Measurements from ENCODE around the gene TIMD4.
"Not testable (repeated sequence)": the region's sequence is repeated elsewhere in the genome, so short reads cannot be mapped to it uniquely, and the experiment has no call there.

TIMD4 gene

DNA sequence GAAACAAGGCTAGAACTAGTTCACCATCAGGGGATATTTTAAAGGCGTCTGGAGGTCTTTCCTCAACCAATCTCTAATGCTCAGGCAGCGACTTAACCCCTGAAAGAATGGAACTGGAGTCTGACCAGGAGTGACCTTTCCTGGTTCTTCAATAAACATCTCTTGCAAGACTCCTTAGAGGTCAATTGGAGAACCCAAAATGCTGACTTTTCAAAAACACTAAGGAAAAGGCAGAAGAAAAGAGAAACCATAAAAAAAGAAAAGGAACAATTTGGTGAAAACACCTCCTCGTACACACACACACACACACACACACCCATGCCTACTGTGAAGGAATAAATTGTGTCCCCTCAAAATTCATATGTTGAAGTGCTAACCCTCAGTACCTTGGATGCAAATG lies 12.3 kb downstream of the TIMD4 start:
- H3K4me3 ChIP-seq (ENCODE audit: low read length): no peak overlapping the region
- H3K27ac ChIP-seq (ENCODE audit: low read length): no peak overlapping the region
- no peaks in the 10 kb centered on the region for H3K36me3 ChIP-seq (ENCODE audit: insufficient read depth, low read depth, low read length)
- H3K9ac ChIP-seq (ENCODE audit: low read depth, low read length): no peak overlapping the region
- H3K4me1 ChIP-seq (ENCODE audit: insufficient read depth, low read length): no peaks in the 10 kb centered on the region
- H3K27me3 ChIP-seq (ENCODE audit: insufficient read depth, low read length): no peaks in the 10 kb centered on the region
- H3K9me3 ChIP-seq (ENCODE audit: insufficient read depth, low read depth, low read length): no peaks in the 10 kb centered on the region

DNA sequence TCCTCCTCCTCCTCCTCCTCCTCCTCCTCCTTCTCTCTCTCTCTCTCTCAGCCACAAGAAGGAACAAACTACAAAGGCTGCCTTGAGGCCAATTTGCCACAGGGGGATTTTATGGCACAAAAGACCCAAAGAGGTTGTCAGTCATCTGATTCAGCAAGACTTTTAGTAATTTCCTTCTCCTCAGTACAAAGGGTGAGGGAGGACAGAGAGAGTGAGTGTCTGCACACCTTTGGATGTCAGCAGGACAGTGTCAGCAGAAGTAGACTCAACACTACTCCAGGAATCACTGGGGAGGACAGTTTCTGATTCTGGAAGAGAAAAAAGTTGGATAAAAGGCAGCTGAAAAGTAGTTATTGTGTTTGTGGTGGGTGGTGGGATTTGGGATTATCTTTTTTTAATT lies 13.6 kb downstream of the TIMD4 start:
- no peaks in the 10 kb centered on the region for H3K36me3 ChIP-seq (ENCODE audit: insufficient read depth, low read depth, low read length)
- H3K9me3 ChIP-seq (ENCODE audit: insufficient read depth, low read depth, low read length): no peaks in the 10 kb centered on the region
- H3K27me3 ChIP-seq (ENCODE audit: insufficient read depth, low read length): no peaks in the 10 kb centered on the region
- H3K9ac ChIP-seq (ENCODE audit: low read depth, low read length): no peak overlapping the region
- H3K4me1 ChIP-seq (ENCODE audit: insufficient read depth, low read length): no peaks in the 10 kb centered on the region
- no peak overlapping the region for H3K4me3 ChIP-seq (ENCODE audit: low read length)
- H3K27ac ChIP-seq (ENCODE audit: low read length): no peak overlapping the region

DNA sequence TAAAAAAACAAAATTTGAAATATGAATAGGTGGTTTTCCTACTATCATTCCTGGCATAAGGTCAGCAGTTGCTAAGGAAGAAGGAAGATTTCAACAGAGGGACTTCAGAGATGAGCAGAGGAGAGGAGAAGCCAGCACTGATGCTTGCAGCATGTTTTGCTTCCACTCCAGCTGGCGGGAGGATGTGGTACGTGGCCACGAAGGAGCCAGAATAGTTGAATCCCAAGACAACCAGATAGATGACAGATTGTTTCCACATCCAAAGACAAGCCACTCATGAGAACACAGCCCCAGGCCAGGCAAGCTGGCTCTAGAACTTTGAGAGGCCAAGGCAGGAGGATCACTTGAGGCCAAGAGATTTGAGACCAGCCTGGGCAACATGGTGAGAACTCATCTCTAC lies 15.1 kb downstream of the TIMD4 start:
- Histone ChIP-seq H3K27ac (ENCODE audit: low read length) (no peak overlapping the region), H3K4me3 (ENCODE audit: low read length) (no peak overlapping the region), H3K27me3 (ENCODE audit: insufficient read depth, low read length) (no peaks in the 10 kb centered on the region), H3K4me1 (ENCODE audit: insufficient read depth, low read length) (no peaks in the 10 kb centered on the region), H3K9me3 (ENCODE audit: insufficient read depth, low read depth, low read length) (no peaks in the 10 kb centered on the region), H3K36me3 (ENCODE audit: insufficient read depth, low read depth, low read length) (no peaks in the 10 kb centered on the region), H3K9ac (ENCODE audit: low read depth, low read length) (no peak overlapping the region)

GRCh38 chr5:156942064-156942463 lies 21.0 kb downstream of the TIMD4 start:
- H3K9ac ChIP-seq (ENCODE audit: low read depth, low read length): peak overlapping the region; percentile 25; the same call in 1 of the 2 replicates
- no peaks in the 10 kb centered on the region for H3K27me3 ChIP-seq (ENCODE audit: insufficient read depth, low read length)
- H3K4me3 ChIP-seq (ENCODE audit: low read length): no peak overlapping the region
- H3K9me3 ChIP-seq (ENCODE audit: insufficient read depth, low read depth, low read length): peaks cover 9% of the 10 kb centered on the region
- no peak overlapping the region for H3K27ac ChIP-seq (ENCODE audit: low read length)
- no peaks in the 10 kb centered on the region; the same call in 1 of the 2 replicates for H3K4me1 ChIP-seq (ENCODE audit: insufficient read depth, low read length)
- H3K36me3 ChIP-seq (ENCODE audit: insufficient read depth, low read depth, low read length): no peaks in the 10 kb centered on the region

DNA sequence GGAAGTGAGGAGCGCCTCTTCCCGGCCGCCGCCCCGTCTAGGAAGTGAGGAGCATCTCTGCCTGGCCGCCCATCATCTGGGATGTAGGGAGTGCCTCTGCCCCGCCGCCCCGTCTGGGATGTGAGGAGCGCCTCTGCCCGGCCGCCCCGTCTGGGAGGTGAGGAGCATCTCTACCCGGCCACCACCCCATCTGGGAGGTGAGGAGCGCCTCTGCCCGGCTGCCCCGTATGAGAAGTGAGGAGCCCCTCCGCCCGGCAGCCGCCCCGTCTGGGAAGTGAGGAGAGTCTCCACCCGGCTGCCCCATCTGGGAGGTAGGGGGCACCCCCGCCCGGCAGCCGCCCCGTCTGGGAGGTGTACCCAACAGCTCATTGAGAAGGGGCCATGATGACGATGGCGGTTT lies 22.6 kb downstream of the TIMD4 start:
- not testable (repeated sequence) for H3K4me3 ChIP-seq (ENCODE audit: low read length); H3K27me3 ChIP-seq (ENCODE audit: insufficient read depth, low read length); H3K9me3 ChIP-seq (ENCODE audit: insufficient read depth, low read depth, low read length); H3K9ac ChIP-seq (ENCODE audit: low read depth, low read length); H3K36me3 ChIP-seq (ENCODE audit: insufficient read depth, low read depth, low read length); H3K4me1 ChIP-seq (ENCODE audit: insufficient read depth, low read length); H3K27ac ChIP-seq (ENCODE audit: low read length)

DNA sequence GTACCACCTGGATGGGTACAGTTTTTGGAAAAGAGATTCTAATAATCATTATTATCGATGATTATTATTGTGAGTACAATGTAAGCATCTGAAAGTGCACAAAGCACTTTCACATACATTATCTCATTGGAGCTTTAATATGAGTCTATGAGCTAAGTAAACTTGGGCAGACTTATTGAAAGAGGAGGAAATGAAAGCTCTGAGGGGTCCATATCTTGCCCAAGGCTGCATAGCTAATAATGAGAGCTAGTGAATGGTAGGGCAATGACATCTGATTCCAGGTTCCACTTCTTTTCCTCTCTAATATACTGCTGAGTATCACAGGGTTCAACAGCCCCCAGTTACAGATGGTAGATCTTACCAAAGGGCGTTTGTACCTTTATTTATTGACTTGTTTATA lies 26.1 kb downstream of the TIMD4 start:
- no peaks in the 10 kb centered on the region for H3K27me3 ChIP-seq (ENCODE audit: insufficient read depth, low read length)
- H3K4me1 ChIP-seq (ENCODE audit: insufficient read depth, low read length): no peaks in the 10 kb centered on the region
- H3K4me3 ChIP-seq (ENCODE audit: low read length): no peak overlapping the region
- no peaks in the 10 kb centered on the region for H3K36me3 ChIP-seq (ENCODE audit: insufficient read depth, low read depth, low read length)
- H3K9me3 ChIP-seq (ENCODE audit: insufficient read depth, low read depth, low read length): peaks cover 9% of the 10 kb centered on the region
- no peak overlapping the region for H3K27ac ChIP-seq (ENCODE audit: low read length)
- no peak overlapping the region for H3K9ac ChIP-seq (ENCODE audit: low read depth, low read length)

GRCh38 chr5:156934450-156935211 lies 28.4 kb downstream of the TIMD4 start:
- Histone ChIP-seq H3K27ac (ENCODE audit: low read length) (no peak overlapping the region), H3K4me3 (ENCODE audit: low read length) (no peak overlapping the region), H3K27me3 (ENCODE audit: insufficient read depth, low read length) (no peaks in the 10 kb centered on the region), H3K36me3 (ENCODE audit: insufficient read depth, low read depth, low read length) (no peaks in the 10 kb centered on the region), H3K4me1 (ENCODE audit: insufficient read depth, low read length) (no peaks in the 10 kb centered on the region), H3K9me3 (ENCODE audit: insufficient read depth, low read depth, low read length) (peaks cover 7% of the 10 kb centered on the region), H3K9ac (ENCODE audit: low read depth, low read length) (no peak overlapping the region)

GRCh38 chr5:156929366-156929948 lies 33.6 kb downstream of the TIMD4 start:
- Histone ChIP-seq H3K4me1 (ENCODE audit: insufficient read depth, low read length) (no peaks in the 10 kb centered on the region), H3K9me3 (ENCODE audit: insufficient read depth, low read depth, low read length) (no peaks in the 10 kb centered on the region), H3K36me3 (ENCODE audit: insufficient read depth, low read depth, low read length) (no peaks in the 10 kb centered on the region), H3K9ac (ENCODE audit: low read depth, low read length) (no peak overlapping the region), H3K27me3 (ENCODE audit: insufficient read depth, low read length) (no peaks in the 10 kb centered on the region), H3K27ac (ENCODE audit: low read length) (no peak overlapping the region), H3K4me3 (ENCODE audit: low read length) (no peak overlapping the region)

DNA sequence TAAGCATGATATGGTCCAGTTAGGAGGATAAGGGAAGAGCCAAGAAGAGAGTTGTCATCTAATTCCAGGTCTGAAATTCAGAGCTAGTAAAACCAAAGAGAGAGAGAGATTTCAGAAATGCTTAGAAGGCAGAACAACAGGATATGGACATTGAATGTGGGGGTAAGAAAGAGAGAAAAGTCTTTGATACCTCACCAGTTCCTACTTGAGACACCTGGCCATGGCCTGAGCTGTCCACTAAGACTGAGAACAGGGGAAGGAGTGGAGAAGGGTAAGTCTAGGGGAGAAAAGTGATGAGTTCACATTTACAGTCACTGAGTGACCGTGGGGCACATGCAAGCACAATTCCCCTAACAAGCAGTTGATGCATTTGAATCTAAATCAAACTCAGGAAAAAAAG lies 35.5 kb downstream of the TIMD4 start:
- no peaks in the 10 kb centered on the region for H3K9me3 ChIP-seq (ENCODE audit: insufficient read depth, low read depth, low read length)
- no peaks in the 10 kb centered on the region for H3K27me3 ChIP-seq (ENCODE audit: insufficient read depth, low read length)
- no peak overlapping the region for H3K27ac ChIP-seq (ENCODE audit: low read length)
- no peak overlapping the region for H3K4me3 ChIP-seq (ENCODE audit: low read length)
- H3K9ac ChIP-seq (ENCODE audit: low read depth, low read length): no peak overlapping the region
- no peaks in the 10 kb centered on the region for H3K4me1 ChIP-seq (ENCODE audit: insufficient read depth, low read length)
- no peaks in the 10 kb centered on the region for H3K36me3 ChIP-seq (ENCODE audit: insufficient read depth, low read depth, low read length)

DNA sequence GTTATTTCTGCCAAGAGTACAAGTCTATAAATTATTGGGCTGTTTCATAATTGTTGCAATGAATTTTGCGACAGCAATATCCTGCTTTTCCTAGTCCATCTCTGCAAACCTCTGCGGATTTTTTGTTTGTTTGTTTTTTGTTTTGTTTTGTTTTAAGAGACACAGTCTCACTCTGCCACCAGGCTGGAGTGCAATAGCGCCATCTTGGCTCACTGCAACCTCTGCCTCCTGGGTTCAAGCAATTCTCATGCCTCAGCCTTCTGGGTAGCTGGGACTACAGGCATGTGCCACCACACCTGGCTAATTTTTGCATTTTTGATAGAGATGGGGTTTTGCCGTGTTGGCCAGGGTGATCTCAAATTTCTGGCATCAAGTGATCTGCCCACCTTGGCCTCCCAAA lies 37.3 kb downstream of the TIMD4 start:
- not testable (repeated sequence) for H3K27me3 ChIP-seq (ENCODE audit: insufficient read depth, low read length); H3K27ac ChIP-seq (ENCODE audit: low read length); H3K4me1 ChIP-seq (ENCODE audit: insufficient read depth, low read length); H3K4me3 ChIP-seq (ENCODE audit: low read length); H3K36me3 ChIP-seq (ENCODE audit: insufficient read depth, low read depth, low read length); H3K9ac ChIP-seq (ENCODE audit: low read depth, low read length); H3K9me3 ChIP-seq (ENCODE audit: insufficient read depth, low read depth, low read length)

- H3K36me3 ChIP-seq (ENCODE audit: insufficient read depth, low read depth, low read length): no peaks in the 10 kb centered on the region
- H3K27me3 ChIP-seq (ENCODE audit: insufficient read depth, low read length): no peaks in the 10 kb centered on the region
- H3K4me3 ChIP-seq (ENCODE audit: low read length): no peak overlapping the region
- H3K27ac ChIP-seq (ENCODE audit: low read length): no peak overlapping the region
- H3K4me1 ChIP-seq (ENCODE audit: insufficient read depth, low read length): peaks cover 10% of the 10 kb centered on the region; the same call in 1 of the 2 replicates
- no peak overlapping the region for H3K9ac ChIP-seq (ENCODE audit: low read depth, low read length)
- no peaks in the 10 kb centered on the region for H3K9me3 ChIP-seq (ENCODE audit: insufficient read depth, low read depth, low read length)
Measured at GRCh38 chr5:156922207-156922792, 40.7 kb downstream of the TIMD4 start.

GRCh38 chr5:156920861-156921431 lies 42.1 kb downstream of the TIMD4 start:
- no peak overlapping the region for H3K4me3 ChIP-seq (ENCODE audit: low read length)

More at GRCh38 chr5:156920861-156921431, 42.1 kb downstream of the TIMD4 start:
- Histone ChIP-seq H3K27me3 (ENCODE audit: insufficient read depth, low read length) (peaks cover 10% of the 10 kb centered on the region; the same call in 1 of the 2 replicates), H3K9ac (ENCODE audit: low read depth, low read length) (no peak overlapping the region; the same call in 1 of the 2 replicates), H3K36me3 (ENCODE audit: insufficient read depth, low read depth, low read length) (no peaks in the 10 kb centered on the region), H3K27ac (ENCODE audit: low read length) (no peak overlapping the region), H3K4me1 (ENCODE audit: insufficient read depth, low read length) (peaks cover 10% of the 10 kb centered on the region; the same call in 1 of the 2 replicates), H3K9me3 (ENCODE audit: insufficient read depth, low read depth, low read length) (no peaks in the 10 kb centered on the region)
